ENCODE data around the gene STRADB. TPM values are rescaled to one million over a fixed set of nuclear protein-coding genes. Genes with fewer than 3 reads are reported as not detected.
A peak's percentile ranks its signal among the peaks of the same experiment; 100 is the strongest.
"Not testable (repeated sequence)": the region's sequence is repeated elsewhere in the genome, so short reads cannot be mapped to it uniquely, and the experiment has no call there.

The STRADB gene
- total RNA-seq, 1 donor from 2014 or later = 24.5 TPM

DNA sequence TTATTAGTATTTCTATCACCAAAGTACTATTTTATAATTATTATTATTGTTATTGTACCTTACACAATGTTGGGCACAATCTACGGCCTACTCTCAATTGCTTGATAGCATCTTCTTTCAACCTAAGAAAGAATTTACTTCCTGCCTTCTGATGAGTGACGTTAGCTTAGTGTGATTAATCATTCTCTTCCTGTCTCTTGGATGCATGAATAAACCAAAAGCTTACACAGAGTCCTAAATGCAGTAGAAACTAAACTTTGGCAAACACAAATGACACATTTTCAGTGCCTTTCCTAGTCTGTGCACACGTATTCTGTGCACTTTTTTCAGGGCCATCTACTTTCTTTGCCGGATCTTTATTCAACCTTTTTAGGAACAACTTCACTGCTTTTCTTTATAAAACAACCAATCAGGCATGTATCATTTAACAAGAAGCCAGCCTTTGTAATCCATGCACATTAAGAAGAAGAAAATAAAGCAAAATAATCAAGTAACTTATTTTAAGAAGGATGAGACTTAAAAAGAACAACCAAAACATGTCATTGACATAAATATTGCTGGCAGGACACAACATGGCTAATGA lies 19.4 kb upstream of the STRADB start:
- Histone ChIP-seq H3K4me1 (peaks cover 46% of the 10 kb centered on the region), H3K4me3 (no peak overlapping the region), H3K36me3 (no peaks in the 10 kb centered on the region), H3K9me3 (no peaks in the 10 kb centered on the region), H3K27me3 (ENCODE audit: low read depth) (no peaks in the 10 kb centered on the region), H3K27ac (peak overlapping the region; percentile 48)
- ATAC-seq = peak in 1 of 2 donors; percentile 69
- TF ChIP-seq, protein P1, sequence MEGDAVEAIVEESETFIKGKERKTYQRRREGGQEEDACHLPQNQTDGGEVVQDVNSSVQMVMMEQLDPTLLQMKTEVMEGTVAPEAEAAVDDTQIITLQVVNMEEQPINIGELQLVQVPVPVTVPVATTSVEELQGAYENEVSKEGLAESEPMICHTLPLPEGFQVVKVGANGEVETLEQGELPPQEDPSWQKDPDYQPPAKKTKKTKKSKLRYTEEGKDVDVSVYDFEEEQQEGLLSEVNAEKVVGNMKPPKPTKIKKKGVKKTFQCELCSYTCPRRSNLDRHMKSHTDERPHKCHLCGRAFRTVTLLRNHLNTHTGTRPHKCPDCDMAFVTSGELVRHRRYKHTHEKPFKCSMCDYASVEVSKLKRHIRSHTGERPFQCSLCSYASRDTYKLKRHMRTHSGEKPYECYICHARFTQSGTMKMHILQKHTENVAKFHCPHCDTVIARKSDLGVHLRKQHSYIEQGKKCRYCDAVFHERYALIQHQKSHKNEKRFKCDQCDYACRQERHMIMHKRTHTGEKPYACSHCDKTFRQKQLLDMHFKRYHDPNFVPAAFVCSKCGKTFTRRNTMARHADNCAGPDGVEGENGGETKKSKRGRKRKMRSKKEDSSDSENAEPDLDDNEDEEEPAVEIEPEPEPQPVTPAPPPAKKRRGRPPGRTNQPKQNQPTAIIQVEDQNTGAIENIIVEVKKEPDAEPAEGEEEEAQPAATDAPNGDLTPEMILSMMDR (IDR thresholded peaks at IDR 0.05) = no peak
- DNase-seq = no peak
- intact Hi-C loops (cut with DNase I) = no loop called here

DNA sequence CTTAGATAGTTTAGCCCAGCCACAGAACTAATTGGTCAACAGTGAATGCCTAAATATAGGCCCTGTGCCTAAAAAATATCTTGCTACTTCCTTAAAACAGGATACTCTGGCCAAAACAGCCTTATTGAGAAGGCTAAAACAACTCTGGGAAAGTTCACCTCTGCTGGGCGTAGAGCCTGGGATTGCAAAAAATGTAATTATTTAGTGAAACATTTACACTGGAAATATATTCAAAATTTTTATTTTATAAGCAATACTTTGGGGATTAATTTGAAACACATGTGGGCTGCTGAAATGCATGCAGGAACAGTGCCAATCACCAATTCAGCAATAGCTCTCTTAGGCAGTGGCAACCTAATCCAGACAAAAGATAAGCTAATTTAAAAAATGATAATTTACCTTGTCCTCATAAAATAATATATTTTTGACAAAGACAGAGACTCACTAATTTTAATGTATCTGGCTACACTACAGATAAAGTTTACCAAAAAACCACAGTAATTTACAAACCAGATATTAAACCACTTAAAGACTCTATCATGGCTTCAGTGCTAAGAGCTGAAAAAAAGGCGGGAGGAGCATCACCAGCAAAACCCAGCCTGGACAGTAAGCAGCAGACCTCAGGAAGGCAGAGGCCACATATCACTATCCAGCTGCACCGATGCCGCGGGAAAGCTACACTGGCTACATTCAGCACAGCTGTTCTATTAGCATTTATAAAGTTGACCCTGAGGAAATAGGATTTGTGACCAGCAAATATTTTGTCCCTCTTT lies 18.7 kb upstream of the STRADB start:
- ATAC-seq = peak; percentile 29 to 62
- TF ChIP-seq, protein P1 (IDR thresholded peaks at IDR 0.05) = no peak
- intact Hi-C loops (cut with DNase I) = no loop called here
- Histone ChIP-seq H3K27ac (peak overlapping the region; percentile 48), H3K27me3 (ENCODE audit: low read depth) (no peaks in the 10 kb centered on the region), H3K36me3 (no peaks in the 10 kb centered on the region), H3K9me3 (no peaks in the 10 kb centered on the region), H3K4me3 (peak overlapping the region; percentile 17), H3K4me1 (peaks cover 52% of the 10 kb centered on the region)
- DNase-seq = no peak

DNA sequence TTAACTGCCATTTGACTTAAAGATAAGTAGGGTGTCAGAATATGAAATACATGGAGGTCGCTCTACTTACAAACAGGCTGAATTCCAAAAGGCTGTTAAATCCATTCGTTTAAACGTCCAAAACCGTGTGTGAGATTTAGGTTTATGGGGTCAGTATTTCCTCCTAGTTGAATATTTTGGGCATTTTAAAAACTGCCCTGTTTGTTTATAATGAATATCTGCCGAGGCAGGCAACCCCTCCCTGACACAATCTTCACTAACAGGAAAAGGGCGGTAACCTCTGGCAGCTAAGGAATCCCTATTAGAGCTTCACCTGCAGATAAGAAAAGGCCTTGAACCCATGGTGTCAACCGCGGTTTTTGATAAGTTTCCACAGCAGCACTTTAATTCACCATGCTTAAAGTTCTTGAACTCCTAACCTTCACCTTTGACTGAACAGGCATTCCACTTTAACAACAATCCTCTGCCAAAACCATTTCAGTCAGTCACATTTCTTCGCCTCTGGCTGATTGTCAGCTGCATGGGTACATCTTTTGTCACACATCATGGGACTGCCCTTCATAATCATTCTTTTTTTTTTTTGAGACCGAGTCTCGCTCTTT lies 18.0 kb upstream of the STRADB start:
- Histone ChIP-seq H3K27ac (peak overlapping the region; percentile 48), H3K4me3 (peak overlapping the region; percentile 17), H3K27me3 (ENCODE audit: low read depth) (no peaks in the 10 kb centered on the region), H3K9me3 (no peaks in the 10 kb centered on the region), H3K36me3 (no peaks in the 10 kb centered on the region), H3K4me1 (peaks cover 59% of the 10 kb centered on the region)
- peak in 1 of 2 donors; percentile 53 for ATAC-seq
- DNase-seq = no peak
- intact Hi-C loops (cut with DNase I) = no loop called here
- TF ChIP-seq, protein P1 (IDR thresholded peaks at IDR 0.05) = no peak

DNA sequence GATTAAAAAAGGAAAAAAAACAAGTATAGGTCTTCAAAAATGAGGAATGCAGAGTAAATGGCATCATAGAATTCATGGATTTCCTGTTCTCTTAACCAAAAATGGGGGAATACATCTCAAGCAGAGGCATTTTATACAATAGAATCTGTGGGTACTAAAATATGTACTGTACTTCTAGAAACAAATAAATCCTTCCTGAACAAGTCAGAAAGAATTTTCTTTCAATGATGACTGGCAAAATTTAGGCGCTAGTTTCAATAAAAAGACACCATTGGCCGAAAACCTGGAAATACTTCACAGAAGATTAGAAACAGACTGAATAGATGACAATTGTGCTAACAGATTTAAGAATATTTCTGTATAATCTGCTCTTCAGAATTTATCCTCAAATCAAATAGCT lies 15.4 kb upstream of the STRADB start:
- intact Hi-C loops (cut with DNase I) = no loop called here
- H3K9me3 ChIP-seq = no peaks in the 10 kb centered on the region
- ATAC-seq (no peak), DNase-seq (no peak)
- peaks cover 71% of the 10 kb centered on the region for H3K4me1 ChIP-seq
- no peaks in the 10 kb centered on the region for H3K27me3 ChIP-seq (ENCODE audit: low read depth)
- TF ChIP-seq, protein P1 (IDR thresholded peaks at IDR 0.05) = no peak
- H3K4me3 ChIP-seq = no peak overlapping the region
- no peak overlapping the region for H3K27ac ChIP-seq
- H3K36me3 ChIP-seq = no peaks in the 10 kb centered on the region

DNA sequence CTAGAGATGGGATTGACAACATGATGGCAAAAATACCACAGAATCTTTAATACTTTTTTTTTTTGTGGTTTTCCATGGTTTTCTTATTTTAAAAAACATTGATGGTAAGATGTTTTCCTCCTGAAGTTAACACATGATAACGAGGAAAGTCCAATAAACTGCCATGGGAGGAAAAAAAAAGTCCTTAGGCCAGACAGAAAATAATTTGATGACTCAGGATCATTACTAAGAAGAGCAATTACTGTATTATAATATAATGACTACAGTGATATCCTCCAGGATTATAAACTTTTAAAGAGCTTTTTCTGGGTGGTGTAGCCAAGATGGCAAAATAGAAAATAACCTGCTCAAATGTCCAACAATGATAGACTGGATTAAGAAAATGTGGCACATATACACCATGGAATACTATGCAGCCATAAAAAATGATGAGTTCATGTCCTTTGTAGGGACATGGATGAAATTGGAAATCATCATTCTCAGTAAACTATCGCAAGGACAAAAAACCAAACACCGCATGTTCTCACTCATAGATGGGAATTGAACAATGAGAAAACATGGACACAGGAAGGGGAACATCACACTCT lies 12.1 kb upstream of the STRADB start:
- DNase-seq; H3K27me3 ChIP-seq (ENCODE audit: low read depth); H3K36me3 ChIP-seq; H3K9me3 ChIP-seq; H3K27ac ChIP-seq; intact Hi-C loops (cut with DNase I); ATAC-seq; H3K4me3 ChIP-seq: not testable (repeated sequence)
- peaks cover 40% of the 10 kb centered on the region for H3K4me1 ChIP-seq
